Tibial nerve (tissue), 4 donors: ENCODE data around the gene MAN1A1. TPM values are rescaled to one million over a fixed set of nuclear protein-coding genes. Genes with fewer than 3 reads are reported as not detected.
"Not testable (repeated sequence)": the region's sequence is repeated elsewhere in the genome, so short reads cannot be mapped to it uniquely, and the experiment has no call there.

Source experiments
- DNase-seq, 2 donors: peaks; one replicate each; pipeline ENCODE4 v3.0.0-alpha.2; 2019; ENCODE audit warnings: low spot score in 2 of 2
- H3K27ac ChIP-seq, 4 donors: fragments of 200-600 bp; sonication (generic) in 3 of 4; one replicate each; pipeline ENCODE4 v1.5.1; 2017 to 2019; ENCODE audit warnings: mild to moderate bottlenecking in 1 of 4
- H3K27me3 ChIP-seq, 2 donors: fragments of 200-600 bp; sonication (generic) in 1 of 2; one replicate each; pipeline versions ENCODE4 v1.5.1 to v1.6.0; 2017 to 2019
- H3K36me3 ChIP-seq, 3 donors: fragments of 200-600 bp; sonication (generic); one replicate each; pipeline ENCODE4 v1.5.1; 2018 to 2019
- H3K4me1 ChIP-seq, 4 donors: fragments of 200-600 bp; sonication (generic) in 3 of 4; one replicate each; pipeline ENCODE4 v1.5.1; 2017 to 2019
- H3K4me3 ChIP-seq, 4 donors: fragments of 200-600 bp; sonication (generic) in 3 of 4; one replicate each; pipeline ENCODE4 v1.5.1; 2017 to 2019; ENCODE audit warnings: mild to moderate bottlenecking in 1 of 4, moderate library complexity in 1 of 4
- H3K9me3 ChIP-seq, 4 donors: fragments of 200-600 bp; sonication (generic) in 3 of 4; one replicate each; pipeline ENCODE4 v1.5.1; 2017 to 2019
- EP300 ChIP-seq, 2 donors: sonication (generic); formaldehyde crosslinking; IDR thresholded peaks; one replicate each; pipeline ENCODE4 v1.6.1; 2017; ENCODE audit warnings: antibody characterized with exemption in 2 of 2, mild to moderate bottlenecking in 1 of 2
- POLR2A ChIP-seq, 2 donors: fragments of 450-650 bp; IDR thresholded peaks; one replicate each; pipeline ENCODE4 v1.6.1; 2017; ENCODE audit warnings: antibody characterized with exemption in 2 of 2, mild to moderate bottlenecking in 2 of 2, moderate library complexity in 2 of 2
- whole genome bisulfite sequencing, 2 donors: methylation state at CpG; one replicate each; pipeline ENCODE4 v1.1.5; 2018; 5-methylcytosine and 5-hydroxymethylcytosine counted together
- total RNA-seq, 4 donors: library from RNA; depleted of rRNA; stranded (reverse); fragments of >200 nt; gene quantifications; one replicate each; pipeline ENCODE4 v1.1.0, GENCODE V29; 2016
- TF ChIP-seq, protein P1 (sequence below), 5 experiments: fragments of 200-600 bp in 3 of 5; fragments of 450-650 bp in 2 of 5; sonication (generic) in 3 of 5; IDR thresholded peaks; one replicate each; pipeline ENCODE4 v1.5.1; 2016 to 2019; ENCODE audit warnings: antibody characterized with exemption in 5 of 5, mild to moderate bottlenecking in 3 of 5, moderate library complexity in 2 of 5

Gene MAN1A1
- total RNA-seq, 4 donors from 2014 or later = 118 to 287 (median 154) TPM

DNA sequence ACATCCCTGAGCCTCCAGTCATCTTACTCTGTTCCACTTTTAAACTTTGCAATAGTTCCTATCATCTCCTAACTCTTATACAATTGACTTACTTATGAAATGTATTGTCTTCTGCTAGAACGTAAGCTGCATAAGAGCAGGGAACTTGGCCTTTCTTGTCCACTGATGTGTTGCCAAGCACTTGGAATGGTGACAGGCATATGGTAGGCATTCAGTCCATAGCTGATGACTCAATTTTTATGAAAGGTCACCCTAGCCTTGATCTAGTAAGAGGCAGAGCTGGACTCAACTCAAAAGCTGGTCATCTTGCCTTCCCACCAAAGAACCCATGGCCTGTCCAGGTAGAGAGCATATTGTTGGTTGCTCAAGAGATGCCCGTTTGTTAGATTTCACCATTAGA, 188.7 kb downstream of the MAN1A1 start:
- Histone ChIP-seq H3K27me3 (no peaks in the 10 kb centered on the region), H3K4me3 (no peak overlapping the region), H3K4me1 (peaks cover 0 to 21% (median 4%) of the 10 kb centered on the region in 4 donors), H3K36me3 (no peaks in the 10 kb centered on the region), H3K9me3 (no peaks in the 10 kb centered on the region), H3K27ac (no peak overlapping the region)
- no peak for DNase-seq
- TF ChIP-seq POLR2A (IDR thresholded peaks at IDR 0.05) (no peak), EP300 (IDR thresholded peaks at IDR 0.05) (no peak)
- TF ChIP-seq, protein P1, sequence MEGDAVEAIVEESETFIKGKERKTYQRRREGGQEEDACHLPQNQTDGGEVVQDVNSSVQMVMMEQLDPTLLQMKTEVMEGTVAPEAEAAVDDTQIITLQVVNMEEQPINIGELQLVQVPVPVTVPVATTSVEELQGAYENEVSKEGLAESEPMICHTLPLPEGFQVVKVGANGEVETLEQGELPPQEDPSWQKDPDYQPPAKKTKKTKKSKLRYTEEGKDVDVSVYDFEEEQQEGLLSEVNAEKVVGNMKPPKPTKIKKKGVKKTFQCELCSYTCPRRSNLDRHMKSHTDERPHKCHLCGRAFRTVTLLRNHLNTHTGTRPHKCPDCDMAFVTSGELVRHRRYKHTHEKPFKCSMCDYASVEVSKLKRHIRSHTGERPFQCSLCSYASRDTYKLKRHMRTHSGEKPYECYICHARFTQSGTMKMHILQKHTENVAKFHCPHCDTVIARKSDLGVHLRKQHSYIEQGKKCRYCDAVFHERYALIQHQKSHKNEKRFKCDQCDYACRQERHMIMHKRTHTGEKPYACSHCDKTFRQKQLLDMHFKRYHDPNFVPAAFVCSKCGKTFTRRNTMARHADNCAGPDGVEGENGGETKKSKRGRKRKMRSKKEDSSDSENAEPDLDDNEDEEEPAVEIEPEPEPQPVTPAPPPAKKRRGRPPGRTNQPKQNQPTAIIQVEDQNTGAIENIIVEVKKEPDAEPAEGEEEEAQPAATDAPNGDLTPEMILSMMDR (IDR thresholded peaks at IDR 0.05) = no peak
- 69 to 82% methylated on average over 2 of the region's 2 CpGs for WGBS, 2 donors

DNA sequence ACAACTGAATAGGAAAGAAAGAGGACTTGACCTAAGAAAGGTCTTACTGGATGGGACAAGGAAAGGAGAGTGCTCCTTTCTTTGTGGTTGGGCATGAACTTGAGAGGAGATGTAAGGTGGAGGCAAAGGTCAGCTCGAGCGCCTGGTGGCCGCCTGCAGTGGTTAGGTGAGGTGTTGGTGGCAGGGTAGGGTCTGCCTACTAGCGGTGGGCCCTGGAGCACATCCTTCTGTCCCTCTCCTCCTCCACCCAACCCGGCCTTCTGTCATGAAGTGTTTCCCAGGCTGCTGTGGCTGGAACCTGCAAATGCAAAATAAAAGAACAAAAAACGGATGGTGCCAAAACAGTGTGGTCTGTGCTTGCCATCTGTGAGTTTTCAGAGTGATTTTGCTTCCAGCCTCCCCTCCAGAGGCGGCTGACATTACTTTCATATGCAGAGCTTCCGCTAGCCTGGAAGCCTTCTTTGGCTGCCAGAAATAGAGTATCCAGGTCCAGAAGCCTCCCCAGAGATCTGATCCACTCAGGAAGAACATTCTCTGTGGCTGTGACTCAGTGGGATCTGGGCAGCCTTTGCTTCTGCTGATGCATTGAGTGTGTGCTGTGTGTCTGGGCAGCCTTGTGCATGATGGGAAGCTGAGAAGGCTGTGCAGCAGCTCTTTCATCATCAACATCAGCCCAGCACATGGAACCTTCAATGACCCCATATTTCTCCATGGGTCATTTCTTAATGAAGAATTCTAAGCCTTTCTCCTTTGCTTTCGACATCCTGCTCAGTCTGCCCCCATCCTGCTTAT, 191.3 kb downstream of the MAN1A1 start:
- DNase-seq = peak; percentile 31 to 49
- 72 to 81% methylated on average over 9 of the region's 9 CpGs for WGBS, 2 donors
- TF ChIP-seq EP300 (IDR thresholded peaks at IDR 0.05) = peak in 1 of 2 donors; percentile 68
- TF ChIP-seq, protein P1 (IDR thresholded peaks at IDR 0.05) = no peak

DNA sequence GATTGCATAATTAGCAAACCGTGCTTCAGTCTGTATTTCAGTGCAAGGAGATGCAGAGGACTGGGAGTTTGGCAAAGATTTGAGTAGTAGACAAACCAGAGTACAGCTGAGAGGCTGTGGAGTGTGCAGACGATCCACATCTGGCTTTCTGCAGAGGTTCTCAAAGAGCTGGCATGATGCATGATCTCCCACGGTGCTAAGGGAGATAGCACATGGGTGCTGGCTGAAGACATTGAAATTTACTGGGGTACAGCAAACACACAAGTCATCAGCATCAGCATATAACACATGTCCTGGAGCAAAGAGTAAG, 192.1 kb downstream of the MAN1A1 start:
- DNase-seq = no peak
- Histone ChIP-seq H3K36me3 (no peaks in the 10 kb centered on the region), H3K9me3 (no peaks in the 10 kb centered on the region), H3K27me3 (no peaks in the 10 kb centered on the region), H3K27ac (no peak overlapping the region), H3K4me1 (peaks cover 0 to 15% (median 4%) of the 10 kb centered on the region in 4 donors), H3K4me3 (no peak overlapping the region)
- TF ChIP-seq, protein P1 (IDR thresholded peaks at IDR 0.05) = no peak
- TF ChIP-seq POLR2A (IDR thresholded peaks at IDR 0.05) (no peak), EP300 (IDR thresholded peaks at IDR 0.05) (no peak)
- WGBS, 2 donors = 74 to 80% methylated on average over 3 of the region's 3 CpGs

More for the DNA sequence above, 191.3 kb downstream of the MAN1A1 start:
- no peaks in the 10 kb centered on the region for H3K36me3 ChIP-seq
- peak overlapping the region in 1 of 4 donors; percentile 8 for H3K27ac ChIP-seq
- peaks cover 0 to 21% (median 4%) of the 10 kb centered on the region in 4 donors for H3K4me1 ChIP-seq
- no peaks in the 10 kb centered on the region for H3K9me3 ChIP-seq
- H3K4me3 ChIP-seq = no peak overlapping the region
- no peaks in the 10 kb centered on the region for H3K27me3 ChIP-seq

DNA sequence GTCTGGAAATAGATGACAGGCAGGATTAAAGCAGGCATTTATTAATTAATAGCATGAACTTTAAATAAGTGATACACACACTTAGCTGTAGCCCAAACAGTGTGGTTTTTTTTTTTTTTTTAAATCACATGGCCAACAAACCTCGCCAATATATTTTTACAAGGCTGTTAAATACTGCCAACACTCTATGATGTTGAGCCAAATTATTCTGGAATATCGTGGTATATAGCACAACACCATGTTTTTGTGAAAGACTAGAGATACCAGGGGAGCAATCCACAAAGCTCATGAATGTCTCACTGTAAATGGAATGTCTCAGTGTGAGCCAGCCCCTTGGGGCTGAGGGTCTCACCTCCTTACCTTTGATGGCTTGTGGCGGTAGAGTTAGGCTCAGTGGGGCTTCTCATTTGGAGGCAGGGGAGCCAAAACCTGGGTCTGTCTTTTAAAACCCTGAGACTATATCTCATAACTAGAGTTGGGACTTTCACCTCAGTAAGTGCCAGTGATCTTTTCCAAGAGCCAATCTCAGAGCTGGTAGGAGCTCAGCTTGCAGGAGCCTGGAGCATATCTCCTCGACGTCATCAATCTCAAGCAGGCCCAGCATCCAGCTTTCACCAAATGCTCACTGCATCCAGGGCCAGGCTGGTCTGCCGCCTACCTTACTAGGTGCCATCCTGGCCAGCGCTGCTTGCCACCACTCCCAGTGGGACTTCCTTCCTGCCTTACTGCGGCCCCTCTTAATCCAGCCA, 192.6 kb downstream of the MAN1A1 start:
- Histone ChIP-seq H3K4me3 (no peak overlapping the region), H3K4me1 (peaks cover 0 to 14% (median 4%) of the 10 kb centered on the region in 4 donors), H3K27me3 (no peaks in the 10 kb centered on the region), H3K36me3 (no peaks in the 10 kb centered on the region), H3K27ac (no peak overlapping the region), H3K9me3 (no peaks in the 10 kb centered on the region)
- TF ChIP-seq POLR2A (IDR thresholded peaks at IDR 0.05) = no peak
- no peak for TF ChIP-seq EP300 (IDR thresholded peaks at IDR 0.05)
- TF ChIP-seq, protein P1 (IDR thresholded peaks at IDR 0.05) = no peak
- 76 to 83% methylated on average over 8 of the region's 8 CpGs for WGBS, 2 donors
- DNase-seq = no peak

DNA sequence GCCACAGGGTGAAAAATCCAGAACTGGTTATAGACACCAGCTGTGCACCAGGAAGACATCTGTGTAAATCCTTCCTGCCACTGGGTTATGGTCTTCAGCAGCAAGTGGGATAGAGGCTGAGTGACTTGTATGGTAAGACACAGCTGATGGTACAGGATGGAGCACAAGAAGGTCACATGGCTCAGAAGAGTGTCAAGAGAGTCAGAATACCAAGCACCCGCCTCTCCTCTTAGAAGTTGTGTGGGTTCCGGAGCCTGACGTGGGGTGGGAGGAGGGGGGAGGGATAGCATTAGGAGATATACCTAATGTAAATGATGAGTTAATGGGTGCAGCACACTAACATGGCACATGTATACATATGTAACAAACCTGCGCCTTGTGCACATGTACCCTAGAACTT, 193.5 kb downstream of the MAN1A1 start:
- not testable (repeated sequence) for H3K36me3 ChIP-seq, H3K27me3 ChIP-seq, H3K27ac ChIP-seq, DNase-seq, H3K4me3 ChIP-seq, H3K9me3 ChIP-seq
- WGBS, 2 donors = 83 to 89% methylated on average over 4 of the region's 4 CpGs
- peaks cover 0 to 14% (median 4%) of the 10 kb centered on the region in 4 donors for H3K4me1 ChIP-seq
